ENCODE data around the gene OASL.
A peak's percentile ranks its signal among the peaks of the same experiment; 100 is the strongest.

The OASL gene

DNA sequence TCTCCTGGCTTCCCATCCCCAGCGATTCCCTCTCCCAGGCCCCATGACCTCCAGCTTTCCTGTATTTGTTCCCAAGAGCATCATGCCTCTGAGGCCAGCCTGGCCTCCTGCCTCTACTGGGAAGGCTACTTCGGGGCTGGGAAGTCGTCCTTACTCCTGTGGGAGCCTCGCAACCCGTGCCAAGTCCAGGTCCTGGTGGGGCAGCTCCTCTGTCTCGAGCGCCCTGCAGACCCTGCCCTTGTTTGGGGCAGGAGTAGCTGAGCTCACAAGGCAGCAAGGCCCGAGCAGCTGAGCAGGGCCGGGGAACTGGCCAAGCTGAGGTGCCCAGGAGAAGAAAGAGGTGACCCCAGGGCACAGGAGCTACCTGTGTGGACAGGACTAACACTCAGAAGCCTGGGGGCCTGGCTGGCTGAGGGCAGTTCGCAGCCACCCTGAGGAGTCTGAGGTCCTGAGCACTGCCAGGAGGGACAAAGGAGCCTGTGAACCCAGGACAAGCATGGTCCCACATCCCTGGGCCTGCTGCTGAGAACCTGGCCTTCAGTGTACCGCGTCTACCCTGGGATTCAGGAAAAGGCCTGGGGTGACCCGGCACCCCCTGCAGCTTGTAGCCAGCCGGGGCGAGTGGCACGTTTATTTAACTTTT lies 37.1 kb downstream of the OASL start:
- Mint-ChIP-seq H3K36me3 (ENCODE audit: insufficient read depth) (peaks cover 16% of the 10 kb centered on the region), H3K9me3 (no peaks in the 10 kb centered on the region)

DNA sequence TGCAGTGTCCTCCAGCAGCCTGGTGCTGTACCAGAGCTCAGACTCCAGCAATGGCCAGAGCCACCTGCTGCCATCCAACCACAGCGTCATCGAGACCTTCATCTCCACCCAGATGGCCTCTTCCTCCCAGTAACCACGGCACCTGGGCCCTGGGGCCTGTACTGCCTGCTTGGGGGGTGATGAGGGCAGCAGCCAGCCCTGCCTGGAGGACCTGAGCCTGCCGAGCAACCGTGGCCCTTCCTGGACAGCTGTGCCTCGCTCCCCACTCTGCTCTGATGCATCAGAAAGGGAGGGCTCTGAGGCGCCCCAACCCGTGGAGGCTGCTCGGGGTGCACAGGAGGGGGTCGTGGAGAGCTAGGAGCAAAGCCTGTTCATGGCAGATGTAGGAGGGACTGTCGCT lies 38.0 kb downstream of the OASL start:
- Mint-ChIP-seq H3K9me3 (no peaks in the 10 kb centered on the region), H3K27me3 (no peaks in the 10 kb centered on the region), H3K36me3 (ENCODE audit: insufficient read depth) (peaks cover 18% of the 10 kb centered on the region), H3K4me1 (peaks cover 8% of the 10 kb centered on the region), H3K27ac (ENCODE audit: low read depth) (peak overlapping the region; percentile 38), H3K4me3 (no peak overlapping the region)
- no peak for DNase-seq (ENCODE audit: low spot score in 2 of 2)
- ATAC-seq (replicated peaks; ENCODE audit: extremely low read depth, poor library complexity, severe bottlenecking) = no peak

More for the DNA sequence above, 37.1 kb downstream of the OASL start:
- H3K27me3 Mint-ChIP-seq = no peaks in the 10 kb centered on the region
- H3K27ac Mint-ChIP-seq (ENCODE audit: low read depth) = peak overlapping the region; percentile 38
- H3K4me1 Mint-ChIP-seq = peaks cover 8% of the 10 kb centered on the region
- ATAC-seq (replicated peaks; ENCODE audit: extremely low read depth, poor library complexity, severe bottlenecking) (no peak), DNase-seq (ENCODE audit: low spot score in 2 of 2) (no peak)
- H3K4me3 Mint-ChIP-seq = no peak overlapping the region

- Mint-ChIP-seq H3K9me3 (no peaks in the 10 kb centered on the region), H3K4me1 (peaks cover 6% of the 10 kb centered on the region), H3K27ac (ENCODE audit: low read depth) (no peak overlapping the region), H3K36me3 (ENCODE audit: insufficient read depth) (peaks cover 17% of the 10 kb centered on the region), H3K4me3 (no peak overlapping the region), H3K27me3 (no peaks in the 10 kb centered on the region)
- DNase-seq (ENCODE audit: low spot score in 2 of 2) (no peak), ATAC-seq (replicated peaks; ENCODE audit: extremely low read depth, poor library complexity, severe bottlenecking) (no peak)
Observed at GRCh38 chr12:121000530-121000929, 38.5 kb downstream of the OASL start.

GRCh38 chr12:120999191-121000120 lies 39.6 kb downstream of the OASL start:
- DNase-seq (ENCODE audit: low spot score in 2 of 2) (no peak), ATAC-seq (replicated peaks; ENCODE audit: extremely low read depth, poor library complexity, severe bottlenecking) (no peak)
- H3K4me1 Mint-ChIP-seq = no peaks in the 10 kb centered on the region
- peaks cover 5% of the 10 kb centered on the region for H3K9me3 Mint-ChIP-seq
- H3K4me3 Mint-ChIP-seq = no peak overlapping the region
- H3K36me3 Mint-ChIP-seq (ENCODE audit: insufficient read depth) = peaks cover 12% of the 10 kb centered on the region
- no peaks in the 10 kb centered on the region for H3K27me3 Mint-ChIP-seq
- H3K27ac Mint-ChIP-seq (ENCODE audit: low read depth) = no peak overlapping the region

GRCh38 chr12:120998435-120998834 lies 40.6 kb downstream of the OASL start:
- Mint-ChIP-seq H3K27ac (ENCODE audit: low read depth) (no peak overlapping the region), H3K4me1 (no peaks in the 10 kb centered on the region), H3K36me3 (ENCODE audit: insufficient read depth) (peaks cover 7% of the 10 kb centered on the region), H3K4me3 (no peak overlapping the region), H3K9me3 (peaks cover 5% of the 10 kb centered on the region), H3K27me3 (no peaks in the 10 kb centered on the region)
- DNase-seq (ENCODE audit: low spot score in 2 of 2) (no peak), ATAC-seq (replicated peaks; ENCODE audit: extremely low read depth, poor library complexity, severe bottlenecking) (no peak)

DNA sequence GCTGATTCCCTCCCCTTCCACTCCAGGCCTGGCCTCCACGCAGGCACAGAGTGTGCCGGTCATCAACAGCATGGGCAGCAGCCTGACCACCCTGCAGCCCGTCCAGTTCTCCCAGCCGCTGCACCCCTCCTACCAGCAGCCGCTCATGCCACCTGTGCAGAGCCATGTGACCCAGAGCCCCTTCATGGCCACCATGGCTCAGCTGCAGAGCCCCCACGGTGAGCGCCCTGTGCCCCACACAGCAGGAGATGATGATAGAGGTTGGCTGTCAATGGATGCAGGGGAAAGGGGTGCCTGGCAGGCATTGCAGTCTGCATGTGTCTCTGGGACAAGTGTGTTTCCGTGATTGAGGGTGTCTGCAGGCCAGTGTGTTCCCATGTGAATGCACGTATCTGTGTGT lies 41.6 kb downstream of the OASL start:
- no peaks in the 10 kb centered on the region for H3K27me3 Mint-ChIP-seq
- no peak overlapping the region for H3K4me3 Mint-ChIP-seq
- no peak for ATAC-seq (replicated peaks; ENCODE audit: extremely low read depth, poor library complexity, severe bottlenecking)
- no peak overlapping the region for H3K27ac Mint-ChIP-seq (ENCODE audit: low read depth)
- no peaks in the 10 kb centered on the region for H3K4me1 Mint-ChIP-seq
- peaks cover 7% of the 10 kb centered on the region for H3K36me3 Mint-ChIP-seq (ENCODE audit: insufficient read depth)
- no peak for DNase-seq (ENCODE audit: low spot score in 2 of 2)
- H3K9me3 Mint-ChIP-seq = peaks cover 5% of the 10 kb centered on the region

- no peak overlapping the region for H3K4me3 Mint-ChIP-seq
- no peak overlapping the region for H3K27ac Mint-ChIP-seq (ENCODE audit: low read depth)
- no peaks in the 10 kb centered on the region for H3K4me1 Mint-ChIP-seq
- ATAC-seq (replicated peaks; ENCODE audit: extremely low read depth, poor library complexity, severe bottlenecking) (no peak), DNase-seq (ENCODE audit: low spot score in 2 of 2) (no peak)
- H3K36me3 Mint-ChIP-seq (ENCODE audit: insufficient read depth) = peaks cover 3% of the 10 kb centered on the region
- H3K9me3 Mint-ChIP-seq = peaks cover 5% of the 10 kb centered on the region
- no peaks in the 10 kb centered on the region for H3K27me3 Mint-ChIP-seq
Observed at GRCh38 chr12:120996133-120996746, 42.8 kb downstream of the OASL start.

GRCh38 chr12:120994589-120995337 lies 44.3 kb downstream of the OASL start:
- Mint-ChIP-seq H3K4me1 (no peaks in the 10 kb centered on the region), H3K9me3 (peaks cover 5% of the 10 kb centered on the region), H3K27me3 (no peaks in the 10 kb centered on the region), H3K4me3 (no peak overlapping the region), H3K27ac (ENCODE audit: low read depth) (no peak overlapping the region), H3K36me3 (ENCODE audit: insufficient read depth) (peaks cover 3% of the 10 kb centered on the region)
- ATAC-seq (replicated peaks; ENCODE audit: extremely low read depth, poor library complexity, severe bottlenecking) (no peak), DNase-seq (ENCODE audit: low spot score in 2 of 2) (no peak)

- Mint-ChIP-seq H3K9me3 (peaks cover 5% of the 10 kb centered on the region), H3K4me3 (no peak overlapping the region), H3K27me3 (no peaks in the 10 kb centered on the region), H3K27ac (ENCODE audit: low read depth) (no peak overlapping the region), H3K36me3 (ENCODE audit: insufficient read depth) (peaks cover 3% of the 10 kb centered on the region), H3K4me1 (no peaks in the 10 kb centered on the region)
- no peak for ATAC-seq (replicated peaks; ENCODE audit: extremely low read depth, poor library complexity, severe bottlenecking)
- DNase-seq (ENCODE audit: low spot score in 2 of 2) = no peak
Observed at GRCh38 chr12:120994059-120994458, 45.0 kb downstream of the OASL start.

GRCh38 chr12:120993496-120993895 lies 45.5 kb downstream of the OASL start:
- ATAC-seq (replicated peaks; ENCODE audit: extremely low read depth, poor library complexity, severe bottlenecking) (no peak), DNase-seq (ENCODE audit: low spot score in 2 of 2) (no peak)
- Mint-ChIP-seq H3K27ac (ENCODE audit: low read depth) (no peak overlapping the region), H3K4me1 (no peaks in the 10 kb centered on the region), H3K9me3 (peaks cover 5% of the 10 kb centered on the region), H3K4me3 (no peak overlapping the region), H3K27me3 (no peaks in the 10 kb centered on the region), H3K36me3 (ENCODE audit: insufficient read depth) (peaks cover 3% of the 10 kb centered on the region)

DNA sequence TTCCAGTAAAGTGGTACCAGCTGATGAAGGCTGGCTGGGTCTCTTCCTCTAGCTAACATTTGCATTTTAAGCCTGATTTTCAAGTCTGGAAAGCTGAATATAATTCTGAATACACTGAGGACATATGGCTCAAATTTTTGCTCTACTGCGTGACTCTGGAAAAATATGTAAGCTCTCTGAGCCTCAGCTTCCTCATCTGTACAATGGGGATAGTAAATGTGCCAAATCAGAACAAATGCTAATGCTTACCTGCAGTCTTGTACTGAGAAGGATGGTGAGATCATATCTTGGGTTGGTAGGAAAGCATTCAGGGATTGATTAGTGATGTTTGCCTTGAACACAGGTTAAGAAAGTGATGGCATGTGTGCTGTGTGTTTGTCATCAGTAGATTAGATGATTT lies 46.1 kb downstream of the OASL start:
- Mint-ChIP-seq H3K4me1 (no peaks in the 10 kb centered on the region), H3K27me3 (no peaks in the 10 kb centered on the region), H3K36me3 (ENCODE audit: insufficient read depth) (peaks cover 3% of the 10 kb centered on the region), H3K9me3 (peaks cover 5% of the 10 kb centered on the region), H3K27ac (ENCODE audit: low read depth) (no peak overlapping the region), H3K4me3 (no peak overlapping the region)
- DNase-seq (ENCODE audit: low spot score in 2 of 2) = no peak
- no peak for ATAC-seq (replicated peaks; ENCODE audit: extremely low read depth, poor library complexity, severe bottlenecking)

DNA sequence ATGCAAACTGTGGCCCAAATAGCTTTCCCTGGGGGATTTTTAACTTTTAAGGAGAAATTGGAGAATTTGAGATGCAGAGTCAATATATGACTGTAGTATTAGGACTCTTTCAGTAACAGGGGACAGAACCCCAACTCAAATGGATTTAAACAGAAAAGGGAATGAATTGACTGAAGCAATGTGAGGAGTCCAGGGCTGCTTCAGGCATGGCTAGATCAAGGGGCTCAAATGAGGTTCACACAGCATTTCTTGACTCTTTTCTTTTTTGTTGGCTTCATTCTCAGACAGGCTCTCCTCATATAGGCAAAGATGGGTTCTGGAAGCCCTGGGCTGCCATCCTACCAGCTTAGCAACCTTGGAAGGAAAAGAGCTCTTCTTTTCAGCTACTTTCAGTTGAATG lies 47.1 kb downstream of the OASL start:
- Mint-ChIP-seq H3K4me3 (no peak overlapping the region), H3K27ac (ENCODE audit: low read depth) (no peak overlapping the region), H3K4me1 (no peaks in the 10 kb centered on the region), H3K36me3 (ENCODE audit: insufficient read depth) (peaks cover 3% of the 10 kb centered on the region), H3K9me3 (peaks cover 5% of the 10 kb centered on the region), H3K27me3 (no peaks in the 10 kb centered on the region)
- DNase-seq (ENCODE audit: low spot score in 2 of 2) (no peak), ATAC-seq (replicated peaks; ENCODE audit: extremely low read depth, poor library complexity, severe bottlenecking) (no peak)

Data from central memory CD8-positive, alpha-beta T cell (primary cell).